Bladder microvascular endothelial cell (primary cell): ENCODE results near the gene PLSCR2. TPM values are rescaled to one million over a fixed set of nuclear protein-coding genes. Genes with fewer than 3 reads are reported as not detected.

Experiments
- total RNA-seq: library from RNA; depleted of rRNA; stranded (reverse); fragments of >200 nt; gene quantifications from 2 replicates; pipeline ENCODE4 v1.2.3, GENCODE V29; 2014

The PLSCR2 gene, protein sequence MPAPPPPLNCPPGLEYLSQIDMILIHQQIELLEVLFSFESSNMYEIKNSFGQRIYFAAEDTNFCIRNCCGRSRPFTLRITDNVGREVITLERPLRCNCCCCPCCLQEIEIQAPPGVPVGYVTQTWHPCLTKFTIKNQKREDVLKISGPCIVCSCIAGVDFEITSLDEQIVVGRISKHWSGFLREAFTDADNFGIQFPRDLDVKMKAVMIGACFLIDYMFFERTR
- total RNA-seq = 0.31 TPM in 1 of 2 replicates, not detected in the other

DNA sequence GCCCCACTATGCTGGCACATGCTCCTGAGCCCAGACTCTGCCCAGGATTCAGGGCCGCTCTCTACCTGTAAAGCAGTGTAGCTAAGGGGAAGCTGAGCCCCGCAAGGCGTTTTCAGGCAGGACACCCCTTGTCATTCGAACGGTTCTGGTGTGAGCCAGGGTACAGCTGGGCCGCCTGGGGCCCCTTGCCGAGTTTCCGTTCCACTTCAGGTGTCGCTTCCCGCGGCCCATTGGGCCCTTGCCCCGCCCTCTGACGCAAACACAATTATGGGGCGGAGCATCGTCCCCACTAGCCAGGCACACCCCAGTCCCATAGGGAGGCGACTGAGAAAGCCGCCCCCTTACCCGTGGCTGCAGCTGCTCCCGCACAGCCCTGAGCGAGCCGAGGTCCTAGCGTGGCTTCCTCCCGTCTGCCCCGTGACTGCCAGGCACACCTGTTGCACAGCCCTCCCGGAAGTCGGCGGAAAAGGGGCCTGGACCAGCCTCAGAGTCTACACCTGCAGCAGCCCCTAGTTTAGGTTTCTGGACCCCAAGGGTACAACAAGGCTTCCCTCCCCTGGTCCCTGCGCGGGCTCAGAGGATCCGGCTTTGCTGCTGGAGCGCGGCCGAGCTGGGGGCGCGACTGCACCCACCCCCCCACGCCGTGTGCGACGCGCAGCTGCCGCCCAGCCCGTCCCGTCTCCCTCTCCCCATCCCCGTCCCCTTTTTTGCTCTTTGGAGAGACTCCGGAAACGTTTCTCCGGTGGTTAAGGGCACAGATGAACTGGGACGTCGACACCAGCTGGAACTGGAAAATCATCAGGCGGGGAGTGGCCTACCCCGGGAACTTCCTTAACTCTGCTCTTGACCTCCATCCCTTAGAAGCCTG lies at the start of gene PLSCR2:
TSS of gene PLSCR2 (minus strand) at position 412 of the 868 bp plus-strand sequence. CDS start 9,657 bp downstream, outside the sequence.

Other genes starting within 250 kb of the PLSCR2 start
- 40.0 and 693 TPM in 2 replicates for gene PLSCR4, start 218.5 kb downstream of the PLSCR2 start, total RNA-seq
- gene PLSCR1, start 75.0 kb upstream of the PLSCR2 start, total RNA-seq = 53.1 and 90.8 TPM in 2 replicates
- not detected in 2 replicates for gene PLSCR5, start 135.8 kb upstream of the PLSCR2 start, total RNA-seq